ENCODE measurements around the gene EIF3M. TPM values are rescaled to one million over a fixed set of nuclear protein-coding genes. Genes with fewer than 3 reads are reported as not detected.
A peak's percentile ranks its signal among the peaks of the same experiment; 100 is the strongest.

EIF3M gene
- 364 and 368 TPM in 2 replicates for polyA plus RNA-seq (2013)

- Histone ChIP-seq H3K4me1 (ENCODE audit: control insufficient read depth in 1 of 2, insufficient read depth in 2 of 2, low read length in 2 of 2) (peaks cover 0 to 2% of the 10 kb centered on the region in 2 experiments), H3K23ac (ENCODE audit: low read length) (no peak within 1 kb of the TSS), H2BK12ac (ENCODE audit: low read length) (no peak within 1 kb of the TSS), H2BK120ac (ENCODE audit: insufficient read depth, low read length, poor library complexity) (peak within 1 kb of the TSS; percentile 61), H3K36me3 (ENCODE audit: control insufficient read depth in 1 of 2, insufficient read depth in 2 of 2, low read length in 2 of 2) (peaks cover 2% of the 10 kb centered on the region in 2 experiments), H2BK5ac (ENCODE audit: low read depth, low read length, poor library complexity) (peak within 1 kb of the TSS; percentile 42), H3K79me1 (ENCODE audit: low read length) (peaks cover 3% of the 10 kb centered on the region), H4K8ac (ENCODE audit: low read depth, low read length) (peak within 1 kb of the TSS; percentile 93), H3K4me2 (ENCODE audit: low read length) (peak within 1 kb of the TSS; percentile 69), H3K27ac (ENCODE audit: low read depth, low read length) (peak within 1 kb of the TSS; percentile 62), H2AK5ac (ENCODE audit: low read length) (peak within 1 kb of the TSS; percentile 18), H3K14ac (ENCODE audit: low read length) (peak within 1 kb of the TSS; percentile 90), H3K27me3 (ENCODE audit: insufficient read depth, low read length) (no peaks in the 10 kb centered on the region), H3K9ac (ENCODE audit: low read length) (peak within 1 kb of the TSS; percentile 92), H3K18ac (ENCODE audit: low read length) (peak within 1 kb of the TSS; percentile 83), H3K9me3 (ENCODE audit: insufficient read depth, low read depth, low read length) (no peaks in the 10 kb centered on the region), H2AFZ (ENCODE audit: insufficient read depth, low read length, poor library complexity) (peak within 1 kb of the TSS; percentile 86), H3K79me2 (ENCODE audit: control insufficient read depth, insufficient read depth, low read length, poor library complexity) (peaks cover 13% of the 10 kb centered on the region), H3K4me3 (ENCODE audit: low read depth, low read length) (peak within 1 kb of the TSS; percentile 99), H3K4ac (ENCODE audit: low read depth, low read length) (peak within 1 kb of the TSS; percentile 78), H4K12ac (ENCODE audit: low read depth, low read length) (peak within 1 kb of the TSS; percentile 94), H4K91ac (ENCODE audit: low read depth, low read length) (peak within 1 kb of the TSS; percentile 69)
- no CpG with 5 or more reads among the region's 70 CpGs for WGBS (ENCODE audit: extremely low coverage, insufficient coverage, insufficient read length)
- peak; percentile 93 to 97 for DNase-seq
Observed at GRCh38 chr11:32583459-32584271, at the start of gene EIF3M. TSS of gene EIF3M (plus strand) at chr11:32583831. CDS start at chr11:32583888, 57 bp downstream.

GRCh38 chr11:32538804-32539203, 44.8 kb upstream of the EIF3M start:
- Histone ChIP-seq H2BK120ac (ENCODE audit: insufficient read depth, low read length, poor library complexity) (no peak overlapping the region), H3K4me1 (ENCODE audit: control insufficient read depth in 1 of 2, insufficient read depth in 2 of 2, low read length in 2 of 2) (no peaks in the 10 kb centered on the region), H3K79me2 (ENCODE audit: control insufficient read depth, insufficient read depth, low read length, poor library complexity) (no peaks in the 10 kb centered on the region), H4K8ac (ENCODE audit: low read depth, low read length) (no peak overlapping the region), H3K4me2 (ENCODE audit: low read length) (no peak overlapping the region), H3K14ac (ENCODE audit: low read length) (no peak overlapping the region), H2BK5ac (ENCODE audit: low read depth, low read length, poor library complexity) (no peak overlapping the region), H2BK12ac (ENCODE audit: low read length) (no peak overlapping the region), H3K36me3 (ENCODE audit: control insufficient read depth in 1 of 2, insufficient read depth in 2 of 2, low read length in 2 of 2) (no peaks in the 10 kb centered on the region), H3K23ac (ENCODE audit: low read length) (no peak overlapping the region), H2AK5ac (ENCODE audit: low read length) (no peak overlapping the region), H2AFZ (ENCODE audit: insufficient read depth, low read length, poor library complexity) (no peak overlapping the region), H3K27me3 (ENCODE audit: insufficient read depth, low read length) (no peaks in the 10 kb centered on the region), H3K4me3 (ENCODE audit: low read depth, low read length) (no peak overlapping the region), H3K18ac (ENCODE audit: low read length) (no peak overlapping the region), H3K4ac (ENCODE audit: low read depth, low read length) (no peak overlapping the region), H3K79me1 (ENCODE audit: low read length) (no peaks in the 10 kb centered on the region), H4K12ac (ENCODE audit: low read depth, low read length) (no peak overlapping the region), H3K27ac (ENCODE audit: low read depth, low read length) (no peak overlapping the region), H3K9me3 (ENCODE audit: insufficient read depth, low read depth, low read length) (no peaks in the 10 kb centered on the region), H3K9ac (ENCODE audit: low read length) (no peak overlapping the region), H4K91ac (ENCODE audit: low read depth, low read length) (no peak overlapping the region)
- no CpG with 5 or more reads among the region's 7 CpGs for WGBS (ENCODE audit: extremely low coverage, insufficient coverage, insufficient read length)
- DNase-seq, result no peak

- H4K8ac ChIP-seq (ENCODE audit: low read depth, low read length), result no peak overlapping the region
- no peaks in the 10 kb centered on the region for H3K4me1 ChIP-seq (ENCODE audit: control insufficient read depth in 1 of 2, insufficient read depth in 2 of 2, low read length in 2 of 2)
- H3K4me2 ChIP-seq (ENCODE audit: low read length), result no peak overlapping the region
- no peaks in the 10 kb centered on the region for H3K79me2 ChIP-seq (ENCODE audit: control insufficient read depth, insufficient read depth, low read length, poor library complexity)
- H3K14ac ChIP-seq (ENCODE audit: low read length), result no peak overlapping the region
- no CpG with 5 or more reads among the region's 1 CpG for WGBS (ENCODE audit: extremely low coverage, insufficient coverage, insufficient read length)
- H2BK12ac ChIP-seq (ENCODE audit: low read length), result no peak overlapping the region
- no peak overlapping the region for H3K4ac ChIP-seq (ENCODE audit: low read depth, low read length)
- no peaks in the 10 kb centered on the region for H3K9me3 ChIP-seq (ENCODE audit: insufficient read depth, low read depth, low read length)
- no peak overlapping the region for H3K9ac ChIP-seq (ENCODE audit: low read length)
- no peak overlapping the region for H3K4me3 ChIP-seq (ENCODE audit: low read depth, low read length)
- no peak overlapping the region for H2BK120ac ChIP-seq (ENCODE audit: insufficient read depth, low read length, poor library complexity)
- H3K23ac ChIP-seq (ENCODE audit: low read length), result no peak overlapping the region
- H3K27ac ChIP-seq (ENCODE audit: low read depth, low read length), result no peak overlapping the region
- H4K91ac ChIP-seq (ENCODE audit: low read depth, low read length), result no peak overlapping the region
- no peaks in the 10 kb centered on the region for H3K79me1 ChIP-seq (ENCODE audit: low read length)
- no peak overlapping the region for H2AFZ ChIP-seq (ENCODE audit: insufficient read depth, low read length, poor library complexity)
- no peak for DNase-seq
- H4K12ac ChIP-seq (ENCODE audit: low read depth, low read length), result no peak overlapping the region
- H2AK5ac ChIP-seq (ENCODE audit: low read length), result no peak overlapping the region
- no peak overlapping the region for H2BK5ac ChIP-seq (ENCODE audit: low read depth, low read length, poor library complexity)
- no peak overlapping the region for H3K18ac ChIP-seq (ENCODE audit: low read length)
- no peaks in the 10 kb centered on the region for H3K27me3 ChIP-seq (ENCODE audit: insufficient read depth, low read length)
- H3K36me3 ChIP-seq (ENCODE audit: control insufficient read depth in 1 of 2, insufficient read depth in 2 of 2, low read length in 2 of 2), result no peaks in the 10 kb centered on the region
Observed at GRCh38 chr11:32549611-32550187, 33.9 kb upstream of the EIF3M start.

- H2BK12ac ChIP-seq (ENCODE audit: low read length), result no peak overlapping the region
- no peak overlapping the region for H3K9ac ChIP-seq (ENCODE audit: low read length)
- H4K12ac ChIP-seq (ENCODE audit: low read depth, low read length), result no peak overlapping the region
- no peak overlapping the region for H3K4ac ChIP-seq (ENCODE audit: low read depth, low read length)
- no CpG with 5 or more reads among the region's 4 CpGs for WGBS (ENCODE audit: extremely low coverage, insufficient coverage, insufficient read length)
- H3K9me3 ChIP-seq (ENCODE audit: insufficient read depth, low read depth, low read length), result no peaks in the 10 kb centered on the region
- H3K23ac ChIP-seq (ENCODE audit: low read length), result no peak overlapping the region
- no peak overlapping the region for H4K8ac ChIP-seq (ENCODE audit: low read depth, low read length)
- H3K79me1 ChIP-seq (ENCODE audit: low read length), result no peaks in the 10 kb centered on the region
- H3K27ac ChIP-seq (ENCODE audit: low read depth, low read length), result no peak overlapping the region
- no peak overlapping the region for H3K4me3 ChIP-seq (ENCODE audit: low read depth, low read length)
- H3K36me3 ChIP-seq (ENCODE audit: control insufficient read depth in 1 of 2, insufficient read depth in 2 of 2, low read length in 2 of 2), result no peaks in the 10 kb centered on the region
- H2BK120ac ChIP-seq (ENCODE audit: insufficient read depth, low read length, poor library complexity), result no peak overlapping the region
- no peak overlapping the region for H2BK5ac ChIP-seq (ENCODE audit: low read depth, low read length, poor library complexity)
- no peaks in the 10 kb centered on the region for H3K27me3 ChIP-seq (ENCODE audit: insufficient read depth, low read length)
- H4K91ac ChIP-seq (ENCODE audit: low read depth, low read length), result no peak overlapping the region
- H2AFZ ChIP-seq (ENCODE audit: insufficient read depth, low read length, poor library complexity), result no peak overlapping the region
- DNase-seq, result no peak
- no peak overlapping the region for H2AK5ac ChIP-seq (ENCODE audit: low read length)
- H3K18ac ChIP-seq (ENCODE audit: low read length), result no peak overlapping the region
- no peak overlapping the region for H3K14ac ChIP-seq (ENCODE audit: low read length)
- no peak overlapping the region for H3K4me2 ChIP-seq (ENCODE audit: low read length)
- no peaks in the 10 kb centered on the region for H3K4me1 ChIP-seq (ENCODE audit: control insufficient read depth in 1 of 2, insufficient read depth in 2 of 2, low read length in 2 of 2)
- H3K79me2 ChIP-seq (ENCODE audit: control insufficient read depth, insufficient read depth, low read length, poor library complexity), result no peaks in the 10 kb centered on the region
Observed at GRCh38 chr11:32550207-32550606, 33.4 kb upstream of the EIF3M start.

All from trophoblast cell (in vitro differentiated cells and primary cell).